ENCODE measurements around the gene MYT1. TPM values are rescaled to one million over a fixed set of nuclear protein-coding genes. Genes with fewer than 3 reads are reported as not detected.

Gene MYT1
- total RNA-seq, 1 experiment from 2014 or later, result not detected

DNA sequence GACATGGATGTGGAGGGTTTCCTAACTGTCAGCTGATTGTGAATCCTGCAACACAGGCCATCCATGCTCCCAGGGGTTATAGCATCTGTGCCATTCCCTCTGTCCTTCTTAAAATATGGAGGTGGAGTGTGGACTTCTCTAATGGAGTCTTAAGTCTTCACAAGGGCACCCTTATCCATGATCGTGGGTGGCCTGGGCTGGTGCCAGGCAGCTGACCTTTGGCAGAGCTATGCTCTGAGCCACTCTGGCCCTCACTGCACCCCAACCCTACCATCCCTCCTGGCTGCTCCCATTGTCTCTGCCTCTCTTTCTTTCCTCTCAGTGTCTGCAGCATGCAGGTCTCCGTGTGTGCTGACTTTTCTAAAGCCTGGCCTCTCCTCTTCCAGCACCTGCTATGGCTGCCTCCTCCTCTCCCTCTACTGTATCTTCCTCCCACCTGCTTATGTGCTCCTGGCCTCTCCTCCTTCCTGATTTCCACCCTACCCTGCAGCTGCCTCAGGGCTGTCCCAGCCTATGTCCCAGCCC lies 80.1 kb downstream of the MYT1 start:
- BruUV-seq (replicated peaks), result no TSS peak
- Histone ChIP-seq H3K36me3 (ENCODE audit: low read depth) (no peaks in the 10 kb centered on the region), H3K79me2 (ENCODE audit: low read depth) (no peaks in the 10 kb centered on the region), H2AFZ (no peak overlapping the region), H3K4me3 (no peak overlapping the region), H3K9me3 (ENCODE audit: insufficient read depth, low read depth) (no peaks in the 10 kb centered on the region), H3K4me1 (replicated peaks; ENCODE audit: insufficient read depth) (no peaks in the 10 kb centered on the region), H3K27ac (no peak overlapping the region), H3K27me3 (ENCODE audit: insufficient read depth, low read depth) (peaks cover 92% of the 10 kb centered on the region), H3K9me2 (ENCODE audit: insufficient read depth) (no peaks in the 10 kb centered on the region), H3K4me2 (no peak overlapping the region), H4K20me1 (ENCODE audit: insufficient read depth) (no peaks in the 10 kb centered on the region), H3F3A (ENCODE audit: insufficient read depth, low read depth) (no peaks in the 10 kb centered on the region)
- TF ChIP-seq, protein P1, sequence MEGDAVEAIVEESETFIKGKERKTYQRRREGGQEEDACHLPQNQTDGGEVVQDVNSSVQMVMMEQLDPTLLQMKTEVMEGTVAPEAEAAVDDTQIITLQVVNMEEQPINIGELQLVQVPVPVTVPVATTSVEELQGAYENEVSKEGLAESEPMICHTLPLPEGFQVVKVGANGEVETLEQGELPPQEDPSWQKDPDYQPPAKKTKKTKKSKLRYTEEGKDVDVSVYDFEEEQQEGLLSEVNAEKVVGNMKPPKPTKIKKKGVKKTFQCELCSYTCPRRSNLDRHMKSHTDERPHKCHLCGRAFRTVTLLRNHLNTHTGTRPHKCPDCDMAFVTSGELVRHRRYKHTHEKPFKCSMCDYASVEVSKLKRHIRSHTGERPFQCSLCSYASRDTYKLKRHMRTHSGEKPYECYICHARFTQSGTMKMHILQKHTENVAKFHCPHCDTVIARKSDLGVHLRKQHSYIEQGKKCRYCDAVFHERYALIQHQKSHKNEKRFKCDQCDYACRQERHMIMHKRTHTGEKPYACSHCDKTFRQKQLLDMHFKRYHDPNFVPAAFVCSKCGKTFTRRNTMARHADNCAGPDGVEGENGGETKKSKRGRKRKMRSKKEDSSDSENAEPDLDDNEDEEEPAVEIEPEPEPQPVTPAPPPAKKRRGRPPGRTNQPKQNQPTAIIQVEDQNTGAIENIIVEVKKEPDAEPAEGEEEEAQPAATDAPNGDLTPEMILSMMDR (conservative IDR thresholded peaks at IDR 0.05), result no peak
- TF ChIP-seq EZH2 (IDR thresholded peaks at IDR 0.05; ENCODE audit: low read depth), result no peak
- DNase-seq, result no peak
- POLR2A ChIA-PET (ENCODE audit: unreplicated experiment), result no interaction called here
- intact Hi-C loops (cut with micrococcal nuclease; ENCODE audit: unreplicated experiment), result no loop called here
- CTCF ChIA-PET, result no interaction called here

DNA sequence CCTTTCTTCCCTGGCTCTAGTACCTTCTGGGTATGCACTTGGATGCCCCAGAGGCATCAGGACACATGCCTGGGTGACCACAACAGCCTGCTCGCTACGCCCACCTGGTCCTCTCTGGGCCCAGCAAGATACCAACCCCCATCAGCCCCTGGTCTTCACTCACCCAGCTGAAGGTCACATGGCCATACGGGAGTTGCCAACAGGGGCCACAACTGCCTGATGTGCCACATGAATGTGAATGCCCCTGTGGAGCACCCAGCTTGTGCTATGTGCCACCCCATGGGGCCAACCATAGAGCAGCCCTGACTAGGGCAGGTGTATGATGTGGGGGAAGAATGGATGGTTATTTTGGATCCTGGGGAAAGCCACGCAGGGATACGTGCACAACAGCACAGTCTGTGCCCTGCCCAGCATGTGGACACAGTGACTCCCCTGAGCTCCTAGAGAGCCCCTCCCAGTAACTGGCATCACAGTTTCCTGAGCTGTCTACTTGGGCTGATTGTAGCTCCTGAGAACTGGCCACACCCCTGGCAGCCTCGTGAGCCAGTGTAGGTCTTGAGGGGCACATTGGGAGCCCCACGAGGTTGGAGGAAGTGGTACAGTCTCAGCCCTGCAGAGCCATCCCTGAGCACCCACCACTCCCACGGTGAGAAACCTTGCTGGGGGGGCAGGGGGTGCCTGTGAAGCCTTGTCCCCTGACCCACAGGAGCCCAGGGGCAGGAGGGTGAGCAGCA lies 80.8 kb downstream of the MYT1 start:
- H3F3A ChIP-seq (ENCODE audit: insufficient read depth, low read depth), result no peaks in the 10 kb centered on the region
- H2AFZ ChIP-seq, result no peak overlapping the region
- H3K4me3 ChIP-seq, result no peak overlapping the region
- no peak overlapping the region for H3K27ac ChIP-seq
- BruUV-seq (replicated peaks), result no TSS peak
- no peaks in the 10 kb centered on the region for H3K4me1 ChIP-seq (replicated peaks; ENCODE audit: insufficient read depth)
- H3K36me3 ChIP-seq (ENCODE audit: low read depth), result no peaks in the 10 kb centered on the region
- no peaks in the 10 kb centered on the region for H3K9me3 ChIP-seq (ENCODE audit: insufficient read depth, low read depth)
- no peak for DNase-seq
- H3K27me3 ChIP-seq (ENCODE audit: insufficient read depth, low read depth), result peaks cover 93% of the 10 kb centered on the region
- H3K79me2 ChIP-seq (ENCODE audit: low read depth), result no peaks in the 10 kb centered on the region
- H3K4me2 ChIP-seq, result no peak overlapping the region
- intact Hi-C loops (cut with micrococcal nuclease; ENCODE audit: unreplicated experiment), result no loop called here
- no peaks in the 10 kb centered on the region for H3K9me2 ChIP-seq (ENCODE audit: insufficient read depth)
- POLR2A ChIA-PET (ENCODE audit: unreplicated experiment), result no interaction called here
- no peak for TF ChIP-seq EZH2 (IDR thresholded peaks at IDR 0.05; ENCODE audit: low read depth)
- TF ChIP-seq, protein P1 (conservative IDR thresholded peaks at IDR 0.05), result no peak
- CTCF ChIA-PET, result no interaction called here
- no peaks in the 10 kb centered on the region for H4K20me1 ChIP-seq (ENCODE audit: insufficient read depth)

- H2AFZ ChIP-seq, result no peak overlapping the region
- TF ChIP-seq, protein P1 (conservative IDR thresholded peaks at IDR 0.05), result no peak
- no peak; the same call in 1 of the 2 replicates for TF ChIP-seq EZH2 (IDR thresholded peaks at IDR 0.05; ENCODE audit: low read depth)
- no peaks in the 10 kb centered on the region for H3K9me3 ChIP-seq (ENCODE audit: insufficient read depth, low read depth)
- no peaks in the 10 kb centered on the region for H3K9me2 ChIP-seq (ENCODE audit: insufficient read depth)
- intact Hi-C loops (cut with micrococcal nuclease; ENCODE audit: unreplicated experiment), result no loop called here
- ChIA-PET CTCF (no interaction called here), POLR2A (ENCODE audit: unreplicated experiment) (no interaction called here)
- H3K79me2 ChIP-seq (ENCODE audit: low read depth), result no peaks in the 10 kb centered on the region
- H3F3A ChIP-seq (ENCODE audit: insufficient read depth, low read depth), result no peaks in the 10 kb centered on the region
- H3K4me2 ChIP-seq, result no peak overlapping the region
- no TSS peak for BruUV-seq (replicated peaks)
- H3K27me3 ChIP-seq (ENCODE audit: insufficient read depth, low read depth), result peaks cover 94% of the 10 kb centered on the region
- no peaks in the 10 kb centered on the region for H4K20me1 ChIP-seq (ENCODE audit: insufficient read depth)
- no peak overlapping the region for H3K4me3 ChIP-seq
- H3K27ac ChIP-seq, result no peak overlapping the region
- no peaks in the 10 kb centered on the region for H3K36me3 ChIP-seq (ENCODE audit: low read depth)
- no peaks in the 10 kb centered on the region for H3K4me1 ChIP-seq (replicated peaks; ENCODE audit: insufficient read depth)
- DNase-seq, result no peak
Measured at GRCh38 chr20:64245746-64246595, 81.7 kb downstream of the MYT1 start.

Data from PC-9 (cell line).